ENCODE data around the gene TMEM131L.
"Not testable (repeated sequence)": the region's sequence is repeated elsewhere in the genome, so short reads cannot be mapped to it uniquely, and the experiment has no call there.

The TMEM131L gene

DNA sequence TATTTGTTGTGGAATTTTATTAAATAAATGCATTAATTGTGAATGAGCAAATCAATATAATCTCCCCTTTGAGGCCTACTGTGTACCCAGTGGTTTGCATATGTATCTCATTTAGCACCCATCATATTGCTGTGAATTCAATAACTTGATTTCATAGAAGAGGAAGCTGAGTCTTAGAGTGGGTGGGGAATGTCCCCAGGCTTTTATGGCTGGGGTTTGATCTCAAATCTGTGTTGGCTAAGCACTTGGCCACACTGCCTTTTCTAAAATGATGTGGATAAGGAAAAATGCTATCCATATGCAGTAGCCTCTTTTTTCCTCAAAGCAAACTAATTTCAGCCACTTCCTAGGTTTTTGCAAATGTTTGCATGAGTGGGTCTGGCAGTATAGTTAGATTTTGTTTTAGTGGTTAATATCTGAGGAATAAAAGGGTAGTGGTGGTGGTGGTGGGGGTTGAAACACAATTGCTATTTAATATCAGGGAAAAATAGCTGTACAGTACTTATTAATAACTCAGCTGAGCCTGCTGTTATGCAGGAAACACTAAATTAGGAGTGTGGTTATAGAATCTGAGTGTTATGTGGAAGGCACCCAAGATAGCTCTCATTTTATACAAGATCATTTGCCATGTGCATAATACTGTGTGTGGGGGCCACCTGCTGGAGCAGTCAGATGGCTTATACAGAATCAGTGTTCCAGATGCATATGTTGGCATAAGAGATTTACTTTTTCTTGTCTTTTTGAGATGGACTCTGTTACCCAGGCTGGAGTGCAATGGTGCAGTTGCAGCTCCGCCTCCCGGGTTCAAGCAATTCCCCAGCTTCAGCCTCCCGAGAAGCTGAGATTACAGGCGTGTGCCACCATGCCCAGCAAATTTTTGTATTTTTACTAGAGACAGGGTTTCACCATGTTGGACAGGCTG lies 108.0 kb downstream of the TMEM131L start:
- peak; percentile 81 for DNase-seq (ENCODE audit: low spot score)

- DNase-seq (ENCODE audit: low spot score) = no peak
These were observed 110.2 kb downstream of the TMEM131L start for GRCh38 chr4:153576443-153576774.

DNA sequence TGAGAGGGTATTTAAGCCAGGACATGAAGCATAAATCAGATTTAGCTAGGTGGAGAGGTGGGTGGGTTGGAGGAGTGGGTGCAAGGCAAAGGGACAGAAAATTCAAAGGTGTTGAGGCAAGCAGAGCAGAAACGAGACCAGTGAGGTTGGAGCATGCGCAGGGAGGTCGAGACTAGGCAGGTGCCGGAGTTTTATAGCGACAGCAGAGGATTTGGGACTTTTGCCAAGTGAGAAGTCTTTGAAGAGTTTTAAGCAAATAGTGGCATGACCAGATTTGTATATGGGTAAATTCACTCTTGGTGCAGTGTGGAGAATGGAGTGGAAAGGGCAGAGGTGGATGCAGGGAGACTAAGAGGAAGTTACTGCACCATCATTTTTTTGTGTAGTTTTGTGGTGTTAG lies 110.9 kb downstream of the TMEM131L start:
- no peak for DNase-seq (ENCODE audit: low spot score)

GRCh38 chr4:153579410-153579809 lies 113.2 kb downstream of the TMEM131L start:
- DNase-seq (ENCODE audit: low spot score) = no peak

GRCh38 chr4:153579872-153580271 lies 113.7 kb downstream of the TMEM131L start:
- DNase-seq (ENCODE audit: low spot score) = no peak

GRCh38 chr4:153582954-153583702 lies 117.0 kb downstream of the TMEM131L start:
- no peak for DNase-seq (ENCODE audit: low spot score)

DNA sequence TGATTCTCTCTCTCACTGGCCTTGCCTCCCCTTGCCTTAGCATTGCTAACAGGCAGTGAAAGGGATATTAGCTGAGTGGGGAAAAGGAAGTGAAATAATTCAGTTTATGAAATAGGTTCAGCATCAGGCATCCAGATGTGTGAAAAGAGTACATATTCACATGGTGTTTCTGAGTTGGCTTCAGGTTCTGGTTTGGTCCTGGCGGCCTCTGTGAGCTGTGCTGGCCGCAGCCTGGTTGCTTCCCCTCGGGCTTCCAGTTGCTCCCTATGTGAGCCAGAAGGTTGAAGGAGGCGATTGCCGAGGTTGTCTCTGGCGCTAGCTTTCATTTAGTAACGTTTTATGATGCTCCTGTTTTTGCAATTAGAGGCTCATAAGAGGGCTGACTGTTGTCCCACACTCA lies 118.9 kb downstream of the TMEM131L start:
- DNase-seq (ENCODE audit: low spot score) = peak; percentile 62

DNA sequence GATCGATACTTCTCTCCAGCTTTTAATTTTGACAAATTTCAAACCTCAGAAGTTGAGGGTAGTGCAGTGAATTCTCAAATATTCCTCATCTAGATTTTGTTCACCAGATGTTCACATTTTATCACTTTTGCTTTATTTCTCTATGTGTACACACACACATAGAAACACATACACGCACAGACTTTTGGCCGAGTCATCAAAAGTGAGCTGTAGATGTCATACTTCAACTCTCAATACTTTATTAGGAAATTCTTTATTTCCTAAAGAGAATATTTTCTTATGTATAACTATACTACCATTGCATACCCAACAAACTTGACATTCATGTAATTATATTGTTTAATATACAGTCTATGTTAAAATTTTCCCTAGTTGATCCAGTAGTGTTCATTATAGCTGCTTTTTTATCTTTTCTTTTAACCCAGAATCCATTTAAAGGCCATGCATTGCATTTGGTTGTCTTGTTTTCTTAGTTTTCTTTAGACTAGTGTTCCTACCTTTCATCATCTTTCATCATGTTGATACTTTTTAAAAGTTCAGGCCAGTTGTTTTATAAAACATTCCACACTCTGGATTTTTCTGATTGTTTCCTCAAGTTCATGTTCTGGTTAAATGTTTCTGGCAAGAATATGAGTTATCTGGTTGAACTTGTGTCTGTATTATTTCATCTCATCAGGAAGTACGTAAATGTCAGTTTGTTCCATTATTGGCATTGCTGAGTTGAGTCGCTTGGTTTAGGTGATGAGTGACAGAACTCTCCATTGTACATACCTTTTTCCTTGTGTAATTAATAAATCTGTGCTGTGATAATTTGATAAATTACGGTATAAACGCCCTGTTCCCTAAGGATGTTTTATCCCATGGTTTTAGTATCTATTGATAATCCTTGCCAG lies 123.8 kb downstream of the TMEM131L start:
- DNase-seq (ENCODE audit: low spot score) = no peak

GRCh38 chr4:153591441-153591840 lies 125.3 kb downstream of the TMEM131L start:
- no peak for DNase-seq (ENCODE audit: low spot score)

DNA sequence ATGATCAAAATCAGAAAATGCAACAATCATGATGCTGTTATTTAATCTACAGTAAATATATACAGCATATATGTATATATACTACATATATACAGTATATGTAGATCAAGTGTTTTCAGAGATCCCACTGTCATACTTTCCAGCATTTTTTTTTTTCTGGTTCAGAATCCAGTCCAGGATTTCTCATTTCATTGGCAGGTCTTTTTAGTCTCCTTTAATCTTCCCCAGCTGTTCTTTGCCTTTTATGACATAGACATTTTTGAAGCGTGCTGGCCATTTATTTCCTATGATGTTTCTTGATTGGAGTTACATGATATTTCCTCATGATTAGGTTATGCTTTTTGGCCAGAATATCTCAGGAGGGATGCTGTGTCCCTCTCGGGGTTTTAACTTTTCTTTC lies 125.9 kb downstream of the TMEM131L start:
- DNase-seq (ENCODE audit: low spot score) = no peak

GRCh38 chr4:153593161-153593560 lies 127.0 kb downstream of the TMEM131L start:
- no peak for DNase-seq (ENCODE audit: low spot score)

DNA sequence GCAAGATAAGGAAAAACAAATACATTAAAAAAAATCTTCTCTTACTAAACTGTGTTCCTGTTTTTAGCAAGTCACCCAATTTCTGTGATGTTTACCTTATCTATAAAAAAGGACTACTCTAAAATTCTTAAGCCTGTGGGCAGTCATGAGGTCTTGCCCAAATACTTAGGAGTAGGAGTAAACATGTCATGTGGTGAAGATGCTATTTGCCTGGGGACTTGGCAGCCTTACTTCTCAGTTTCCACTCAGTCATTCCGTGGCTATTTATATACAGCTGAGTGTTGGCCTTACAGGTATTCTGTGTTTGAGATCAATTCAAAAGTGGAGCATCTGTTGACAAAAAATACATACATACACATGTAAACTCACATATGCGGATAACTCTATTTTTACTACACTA lies 128.1 kb downstream of the TMEM131L start:
- DNase-seq (ENCODE audit: low spot score) = peak; percentile 69

DNA sequence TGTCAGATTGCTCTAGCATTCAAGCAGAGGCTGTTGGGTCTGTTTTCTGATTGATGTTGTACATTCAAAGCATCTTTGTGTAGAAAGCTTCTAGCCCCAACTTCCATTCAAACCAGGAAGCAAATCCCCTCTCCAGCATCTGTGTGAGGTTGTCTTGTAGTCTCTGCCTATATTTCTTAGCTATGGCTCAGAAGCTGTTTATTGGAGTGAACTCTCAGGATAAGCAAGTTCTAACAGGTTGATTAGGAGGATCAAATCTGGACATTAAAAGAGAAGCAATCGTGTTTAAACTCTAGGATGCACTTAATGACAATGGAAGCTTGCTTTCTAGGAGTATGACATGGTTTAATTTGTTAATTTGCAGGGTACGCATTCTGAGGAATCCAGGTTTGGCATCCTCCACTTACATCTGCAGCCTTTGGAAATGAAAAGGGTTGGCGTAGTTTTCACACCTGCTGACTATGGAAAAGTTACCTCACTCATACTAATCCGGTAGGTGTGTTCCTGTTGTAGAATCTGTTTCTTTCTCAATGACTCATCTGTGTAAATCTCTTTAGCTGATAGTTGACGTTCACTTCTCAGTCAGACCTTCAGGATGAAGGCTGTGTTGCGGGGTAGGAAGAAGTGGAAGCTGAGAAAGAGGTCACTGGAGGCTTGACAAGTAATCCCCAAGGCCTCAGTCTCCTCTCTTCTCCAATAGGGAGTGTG lies 129.9 kb downstream of the TMEM131L start:
- no peak for DNase-seq (ENCODE audit: low spot score)

DNA sequence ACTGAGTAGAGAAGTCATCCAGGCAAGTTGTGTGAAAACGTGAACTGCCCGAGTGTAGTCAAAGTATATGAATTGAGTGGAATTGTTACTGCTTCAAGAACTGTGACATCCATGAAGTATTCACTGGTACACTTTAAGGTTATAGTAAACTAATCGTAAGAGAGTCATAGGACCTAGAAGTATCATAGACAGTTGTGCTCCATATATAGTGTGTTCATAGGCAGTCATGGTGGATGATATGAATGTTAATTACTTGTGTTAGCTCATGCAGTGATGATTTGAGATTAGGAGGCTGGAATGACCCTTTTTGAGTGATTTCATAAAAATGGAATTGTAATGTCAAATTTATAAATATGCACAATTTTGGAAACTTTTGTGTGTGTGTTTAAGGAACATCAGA lies 136.6 kb downstream of the TMEM131L start:
- DNase-seq (ENCODE audit: low spot score) = no peak

DNA sequence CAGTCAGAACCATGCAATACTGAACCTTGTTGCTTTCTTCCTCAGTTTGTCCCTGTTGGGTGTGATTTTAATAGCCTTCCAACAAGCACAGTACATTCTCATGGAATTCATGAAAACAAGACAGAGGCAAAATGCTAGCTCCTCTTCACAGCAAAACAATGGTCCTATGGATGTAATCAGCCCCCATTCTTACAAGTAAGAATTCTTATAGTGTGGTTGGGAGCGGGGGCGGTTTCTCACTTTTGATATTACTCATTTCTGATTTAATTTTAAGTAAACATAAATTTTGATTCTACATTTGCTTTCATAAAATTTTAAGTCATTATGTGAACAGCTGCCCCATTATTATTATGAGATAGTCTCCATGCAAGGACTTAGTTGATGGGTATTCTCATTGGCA lies 137.1 kb downstream of the TMEM131L start:
- no peak for DNase-seq (ENCODE audit: low spot score)

DNA sequence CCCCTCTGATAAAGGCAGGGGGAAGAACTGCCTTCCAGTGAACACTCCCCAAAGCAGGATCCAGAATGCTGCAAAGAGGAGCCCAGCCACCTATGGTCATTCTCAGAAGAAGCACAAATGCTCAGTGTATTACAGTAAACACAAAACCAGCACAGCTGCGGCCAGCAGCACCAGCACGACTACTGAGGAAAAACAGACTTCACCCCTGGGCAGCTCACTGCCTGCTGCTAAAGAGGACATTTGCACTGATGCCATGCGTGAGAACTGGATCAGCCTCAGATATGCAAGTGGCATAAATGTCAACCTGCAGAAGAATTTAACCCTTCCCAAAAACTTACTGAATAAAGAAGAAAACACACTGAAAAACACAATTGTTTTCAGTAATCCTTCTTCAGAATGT lies 137.7 kb downstream of the TMEM131L start:
- no peak for DNase-seq (ENCODE audit: low spot score)

DNA sequence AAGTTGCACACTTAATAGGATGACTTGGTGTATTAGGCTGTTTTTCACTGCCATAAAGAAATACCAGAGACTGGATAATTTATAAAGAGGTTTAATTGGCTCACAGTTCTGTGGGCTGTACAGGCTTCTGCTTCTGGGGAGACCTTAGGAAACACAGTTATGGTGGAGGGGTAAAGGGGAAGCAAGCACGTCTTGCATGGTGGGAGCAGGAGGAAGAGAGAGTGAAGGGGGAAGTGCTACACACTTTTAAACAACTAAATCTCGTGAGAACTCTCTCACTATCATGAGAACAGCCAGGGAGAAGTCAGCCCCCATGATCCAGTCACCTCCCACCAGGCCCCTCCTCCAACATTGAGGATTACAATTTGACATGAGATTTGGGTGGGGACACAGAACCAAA lies 142.9 kb downstream of the TMEM131L start:
- not testable (repeated sequence) for DNase-seq (ENCODE audit: low spot score)

DNA sequence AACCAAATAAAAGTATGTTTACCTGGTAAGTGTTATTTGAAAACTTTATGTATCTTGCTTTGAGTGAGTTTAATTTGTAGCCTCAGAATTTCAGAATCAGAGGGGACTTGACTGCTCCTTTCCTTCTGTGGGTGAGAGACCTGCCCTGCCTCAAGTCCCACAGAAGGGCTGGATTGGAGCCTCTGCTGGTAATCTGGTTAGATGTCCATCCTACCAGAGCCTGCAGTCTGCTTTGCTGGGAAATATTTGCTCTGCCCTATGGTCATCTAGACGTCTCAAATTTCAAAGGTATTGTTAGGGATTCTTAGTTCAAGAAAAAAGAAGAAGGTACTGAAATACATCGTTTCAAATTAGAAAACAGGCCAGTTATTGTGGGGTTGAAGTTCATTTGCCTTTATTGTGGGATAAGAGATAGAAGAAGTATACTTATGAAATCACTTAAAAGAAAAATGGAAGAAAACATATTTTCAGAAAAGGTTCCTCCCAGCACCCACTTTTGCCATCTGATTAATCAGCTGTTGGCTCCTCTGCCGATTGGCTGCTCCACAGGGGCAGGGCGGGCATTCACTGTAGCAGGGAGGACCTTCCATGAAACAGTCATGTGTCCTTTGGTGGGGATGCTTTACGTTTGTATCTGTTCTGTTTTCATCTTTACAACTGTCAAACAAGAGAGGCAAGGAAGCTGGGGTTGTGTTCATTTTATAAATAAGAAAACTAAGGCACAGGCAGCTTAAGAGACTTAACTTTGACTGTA lies 144.6 kb downstream of the TMEM131L start:
- DNase-seq (ENCODE audit: low spot score) = no peak

DNA sequence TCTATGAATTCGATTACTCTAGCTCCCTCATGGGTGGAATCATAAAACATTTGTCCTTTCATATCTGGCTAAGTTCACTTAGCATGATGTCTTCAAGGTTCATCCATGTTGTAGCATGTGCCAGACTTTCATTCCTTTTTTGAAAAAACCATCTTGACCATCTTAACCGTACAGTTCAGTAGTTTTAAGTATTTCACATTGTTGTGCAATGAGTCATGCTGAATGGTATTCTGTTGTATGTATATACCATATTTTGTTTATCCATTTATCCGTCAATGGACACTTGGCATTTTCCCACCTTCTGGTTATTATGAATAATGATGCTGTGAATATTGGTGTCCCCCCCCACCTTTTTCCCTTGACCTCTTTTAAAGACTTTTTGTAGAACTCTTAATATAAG lies 145.5 kb downstream of the TMEM131L start:
- DNase-seq (ENCODE audit: low spot score) = no peak

GRCh38 chr4:153612878-153613277 lies 146.7 kb downstream of the TMEM131L start:
- DNase-seq (ENCODE audit: low spot score) = no peak

GRCh38 chr4:153616006-153616555 lies 149.9 kb downstream of the TMEM131L start:
- no peak for DNase-seq (ENCODE audit: low spot score)

Measured in GM03348 (cell line).